SH-SY5Y (cell line): ENCODE results near the gene PGAP3.

Experiments used
- GATA2 ChIP-seq: IDR thresholded peaks from 2 replicates; pipeline ENCODE4 v1.6.1; 2011; ENCODE audit warnings: mild to moderate bottlenecking, low read depth, low read length
- GATA3 ChIP-seq: IDR thresholded peaks from 2 replicates; pipeline ENCODE4 v1.6.1; 2011; ENCODE audit warnings: low read depth, mild to moderate bottlenecking, low read length, moderate library complexity

PGAP3 gene

GRCh38 chr17:39626171-39627046 lies 61.4 kb downstream of the PGAP3 start, which contains the start of gene PPP1R1B:
Gene PPP1R1B (plus strand): TSS chr17:39626952. CDS start chr17:39627393, 441 bp downstream.
- TF ChIP-seq GATA2 (no peak), GATA3 (no peak)

GRCh38 chr17:39625198-39625785 lies 62.6 kb downstream of the PGAP3 start:
- TF ChIP-seq GATA3 (no peak), GATA2 (no peak)

- no peak for TF ChIP-seq GATA2
- TF ChIP-seq GATA3: no peak
These were observed 63.5 kb downstream of the PGAP3 start for GRCh38 chr17:39624313-39624712.

- no peak for TF ChIP-seq GATA3
- no peak for TF ChIP-seq GATA2
These were observed 64.4 kb downstream of the PGAP3 start for GRCh38 chr17:39623356-39623950.

GRCh38 chr17:39622380-39623006 lies 65.4 kb downstream of the PGAP3 start:
- TF ChIP-seq GATA3 (no peak), GATA2 (no peak)

- TF ChIP-seq GATA2: no peak
These were observed 66.1 kb downstream of the PGAP3 start for GRCh38 chr17:39621523-39622379.
